ENCODE measurements around the gene CAMK2G.

CAMK2G gene

GRCh38 chr10:73859428-73859783 lies 14.9 kb downstream of the CAMK2G start:
- Histone ChIP-seq H2AFZ (ENCODE audit: low read depth, low read length, severe bottlenecking) (no peak overlapping the region), H3K36me3 (ENCODE audit: low read length) (no peaks in the 10 kb centered on the region), H4K20me1 (ENCODE audit: low read depth, low read length) (no peaks in the 10 kb centered on the region), H3K27me3 (ENCODE audit: low read length) (no peaks in the 10 kb centered on the region), H3K4me2 (ENCODE audit: low read depth, low read length, poor library complexity, severe bottlenecking) (no peak overlapping the region), H3K9ac (ENCODE audit: low read length) (no peak overlapping the region), H3F3A (ENCODE audit: insufficient read depth) (no peaks in the 10 kb centered on the region), H3K9me2 (replicated peaks; ENCODE audit: insufficient read depth, low read length) (no peaks in the 10 kb centered on the region), H3K9me3 (ENCODE audit: insufficient read depth, low read length) (no peaks in the 10 kb centered on the region), H3K79me2 (ENCODE audit: insufficient read depth, low read length) (no peaks in the 10 kb centered on the region), H3K4me3 (ENCODE audit: insufficient read depth, low read length, poor library complexity, severe bottlenecking) (no peak overlapping the region), H3K27ac (ENCODE audit: low read depth, low read length) (no peak overlapping the region)
- TF ChIP-seq, protein P1, sequence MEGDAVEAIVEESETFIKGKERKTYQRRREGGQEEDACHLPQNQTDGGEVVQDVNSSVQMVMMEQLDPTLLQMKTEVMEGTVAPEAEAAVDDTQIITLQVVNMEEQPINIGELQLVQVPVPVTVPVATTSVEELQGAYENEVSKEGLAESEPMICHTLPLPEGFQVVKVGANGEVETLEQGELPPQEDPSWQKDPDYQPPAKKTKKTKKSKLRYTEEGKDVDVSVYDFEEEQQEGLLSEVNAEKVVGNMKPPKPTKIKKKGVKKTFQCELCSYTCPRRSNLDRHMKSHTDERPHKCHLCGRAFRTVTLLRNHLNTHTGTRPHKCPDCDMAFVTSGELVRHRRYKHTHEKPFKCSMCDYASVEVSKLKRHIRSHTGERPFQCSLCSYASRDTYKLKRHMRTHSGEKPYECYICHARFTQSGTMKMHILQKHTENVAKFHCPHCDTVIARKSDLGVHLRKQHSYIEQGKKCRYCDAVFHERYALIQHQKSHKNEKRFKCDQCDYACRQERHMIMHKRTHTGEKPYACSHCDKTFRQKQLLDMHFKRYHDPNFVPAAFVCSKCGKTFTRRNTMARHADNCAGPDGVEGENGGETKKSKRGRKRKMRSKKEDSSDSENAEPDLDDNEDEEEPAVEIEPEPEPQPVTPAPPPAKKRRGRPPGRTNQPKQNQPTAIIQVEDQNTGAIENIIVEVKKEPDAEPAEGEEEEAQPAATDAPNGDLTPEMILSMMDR (IDR thresholded peaks at IDR 0.05; ENCODE audit: insufficient read depth, low read length, poor library complexity, severe bottlenecking), result no peak
- TF ChIP-seq EZH2phosphoT487 (conservative IDR thresholded peaks at IDR 0.05; ENCODE audit: low read length), result no peak

GRCh38 chr10:73858750-73859427 lies 15.5 kb downstream of the CAMK2G start:
- Histone ChIP-seq H3K9me2 (replicated peaks; ENCODE audit: insufficient read depth, low read length) (no peaks in the 10 kb centered on the region), H3K27ac (ENCODE audit: low read depth, low read length) (no peak overlapping the region), H2AFZ (ENCODE audit: low read depth, low read length, severe bottlenecking) (no peak overlapping the region), H3K4me2 (ENCODE audit: low read depth, low read length, poor library complexity, severe bottlenecking) (no peak overlapping the region), H3K9me3 (ENCODE audit: insufficient read depth, low read length) (no peaks in the 10 kb centered on the region), H3K9ac (ENCODE audit: low read length) (no peak overlapping the region), H3K4me3 (ENCODE audit: insufficient read depth, low read length, poor library complexity, severe bottlenecking) (no peak overlapping the region), H3F3A (ENCODE audit: insufficient read depth) (no peaks in the 10 kb centered on the region), H3K36me3 (ENCODE audit: low read length) (no peaks in the 10 kb centered on the region), H4K20me1 (ENCODE audit: low read depth, low read length) (no peaks in the 10 kb centered on the region), H3K79me2 (ENCODE audit: insufficient read depth, low read length) (no peaks in the 10 kb centered on the region), H3K27me3 (ENCODE audit: low read length) (no peaks in the 10 kb centered on the region)
- TF ChIP-seq, protein P1 (IDR thresholded peaks at IDR 0.05; ENCODE audit: insufficient read depth, low read length, poor library complexity, severe bottlenecking), result no peak
- no peak for TF ChIP-seq EZH2phosphoT487 (conservative IDR thresholded peaks at IDR 0.05; ENCODE audit: low read length)

- H3F3A ChIP-seq (ENCODE audit: insufficient read depth), result no peaks in the 10 kb centered on the region
- no peaks in the 10 kb centered on the region for H3K36me3 ChIP-seq (ENCODE audit: low read length)
These were observed 16.2 kb downstream of the CAMK2G start for GRCh38 chr10:73858013-73858708.

More at GRCh38 chr10:73858013-73858708, 16.2 kb downstream of the CAMK2G start:
- Histone ChIP-seq H3K9me3 (ENCODE audit: insufficient read depth, low read length) (no peaks in the 10 kb centered on the region), H3K9me2 (replicated peaks; ENCODE audit: insufficient read depth, low read length) (no peaks in the 10 kb centered on the region), H3K27me3 (ENCODE audit: low read length) (no peaks in the 10 kb centered on the region), H3K4me3 (ENCODE audit: insufficient read depth, low read length, poor library complexity, severe bottlenecking) (no peak overlapping the region), H3K9ac (ENCODE audit: low read length) (no peak overlapping the region), H2AFZ (ENCODE audit: low read depth, low read length, severe bottlenecking) (no peak overlapping the region), H3K27ac (ENCODE audit: low read depth, low read length) (no peak overlapping the region), H3K79me2 (ENCODE audit: insufficient read depth, low read length) (no peaks in the 10 kb centered on the region), H4K20me1 (ENCODE audit: low read depth, low read length) (no peaks in the 10 kb centered on the region), H3K4me2 (ENCODE audit: low read depth, low read length, poor library complexity, severe bottlenecking) (no peak overlapping the region)
- TF ChIP-seq EZH2phosphoT487 (conservative IDR thresholded peaks at IDR 0.05; ENCODE audit: low read length), result no peak
- TF ChIP-seq, protein P1 (IDR thresholded peaks at IDR 0.05; ENCODE audit: insufficient read depth, low read length, poor library complexity, severe bottlenecking), result no peak

Data from SU-DHL-6 (cell line).